Right lobe of liver (tissue), 6 donors: ENCODE results near the gene ZDHHC22. TPM values are rescaled to one million over a fixed set of nuclear protein-coding genes. Genes with fewer than 3 reads are reported as not detected.

Experiments
- ATAC-seq, 4 donors: fragments of 200-7000 bp; cut with Tn5 transposase; one replicate each; pipeline ENCODE4 v1.9.1; 2020; ENCODE audit warnings: mild to moderate bottlenecking in 4 of 4, moderate library complexity in 4 of 4
- DNase-seq, 3 donors: peaks; one replicate each; pipeline ENCODE4 v3.0.0-alpha.2; 2020
- H3K27ac ChIP-seq, 3 donors: fragments of 200-600 bp; one replicate each; pipeline ENCODE4 v1.8.0; 2022
- H3K27me3 ChIP-seq, 2 donors: fragments of 200-600 bp; one replicate each; pipeline ENCODE4 v1.8.0; 2022
- H3K36me3 ChIP-seq, 4 donors: fragments of 200-600 bp; sonication (generic) in 1 of 4; one replicate each; pipeline versions ENCODE4 v1.5.1 to v1.8.0; 2017 to 2022; ENCODE audit warnings: control low read depth in 1 of 4
- H3K4me1 ChIP-seq, 4 donors: fragments of 200-600 bp; sonication (generic) in 1 of 4; one replicate each; pipeline versions ENCODE4 v1.5.1 to v1.8.0; 2017 to 2022; ENCODE audit warnings: control low read depth in 1 of 4
- H3K4me3 ChIP-seq, 3 donors: fragments of 200-600 bp; one replicate each; pipeline ENCODE4 v1.8.0; 2022
- H3K9me3 ChIP-seq, 4 donors: fragments of 200-600 bp; sonication (generic) in 1 of 4; one replicate each; pipeline versions ENCODE4 v1.5.1 to v1.8.0; 2017 to 2022; ENCODE audit warnings: control low read depth in 1 of 4
- CTCF ChIP-seq, 4 donors: fragments of 200-600 bp in 3 of 4; fragments of 450-650 bp in 1 of 4; IDR thresholded peaks; one replicate each; pipeline versions ENCODE4 v1.5.1 to v1.8.0; 2016 to 2022; ENCODE audit warnings: antibody characterized with exemption in 4 of 4, mild to moderate bottlenecking in 2 of 4
- POLR2A ChIP-seq: fragments of 450-650 bp; IDR thresholded peaks from one replicate; pipeline ENCODE4 v1.6.1; 2017; ENCODE audit warnings: antibody characterized with exemption, mild to moderate bottlenecking
- WGBS: methylation state at CpG from one replicate; pipeline ENCODE4 v1.1.6; 2018; ENCODE audit warnings: low coverage, low lambda C conversion rate; ENCODE audit not compliant: insufficient coverage; ENCODE audit errors: missing lambda C conversion rate; 5-methylcytosine and 5-hydroxymethylcytosine counted together
- intact Hi-C, 2 donors: fragments of 100-400 bp; cut with DNase I; formaldehyde crosslinking; loops; one replicate each; pipeline versions ENCODE4 v1.11.2 to v1.14.1; 2022
- total RNA-seq, 6 experiments: library from RNA; depleted of rRNA in 2 of 6; stranded (reverse); fragments of >200 nt in 2 of 6; fragmentation: NEBNext Ultra II Directional in 3 of 6; extraction: Animal tissue kit (Norgen Biotek cat#: 25700) in 3 of 6; gene quantifications; one replicate each; pipeline versions ENCODE4 v1.1.0 to v1.2.4, GENCODE V29; 2016 to 2023
- donor health status: DM: no; HTN: yes; CAD: no.
- donor health status: DM: no; HTN: no; CAD: no.
- donor health status: DM: no; HTN: no; CAD: no.
- donor health status: DM: no; HTN: yes; CAD: no.
- donor health status: DM: no; HTN: yes; CAD: no.

ZDHHC22 gene
- total RNA-seq, 6 experiments from 2014 or later, result not detected

- H3K36me3 ChIP-seq, result peaks cover 0 to 56% (median 22%) of the 10 kb centered on the region in 4 donors
Observed at GRCh38 chr14:77113644-77114043, 27.9 kb downstream of the ZDHHC22 start.

GRCh38 chr14:77111021-77111420, 30.6 kb downstream of the ZDHHC22 start:
- ATAC-seq (peak in 1 of 4 donors; percentile 23), DNase-seq (no peak)
- 71% methylated on average over 5 of the region's 5 CpGs for WGBS
- no peaks in the 10 kb centered on the region for H3K9me3 ChIP-seq
- H3K4me1 ChIP-seq, result no peaks in the 10 kb centered on the region
- TF ChIP-seq CTCF (IDR thresholded peaks at IDR 0.05) (no peak), POLR2A (no peak)
- intact Hi-C loops, result no loop called here
- no peak overlapping the region for H3K4me3 ChIP-seq
- no peaks in the 10 kb centered on the region for H3K27me3 ChIP-seq
- H3K36me3 ChIP-seq, result peaks cover 0 to 63% (median 27%) of the 10 kb centered on the region in 4 donors
- H3K27ac ChIP-seq, result peak overlapping the region in 1 of 3 donors; percentile 14

More at GRCh38 chr14:77113644-77114043, 27.9 kb downstream of the ZDHHC22 start:
- no peak for DNase-seq
- Histone ChIP-seq H3K9me3 (no peaks in the 10 kb centered on the region), H3K4me1 (no peaks in the 10 kb centered on the region), H3K4me3 (no peak overlapping the region), H3K27me3 (no peaks in the 10 kb centered on the region), H3K27ac (no peak overlapping the region)
- 78% methylated on average over 5 of the region's 11 CpGs for WGBS
- intact Hi-C loops, result no loop called here
- TF ChIP-seq CTCF (IDR thresholded peaks at IDR 0.05) (no peak), POLR2A (no peak)
- peak in 2 of 4 donors; percentile 24 to 33 for ATAC-seq

DNA sequence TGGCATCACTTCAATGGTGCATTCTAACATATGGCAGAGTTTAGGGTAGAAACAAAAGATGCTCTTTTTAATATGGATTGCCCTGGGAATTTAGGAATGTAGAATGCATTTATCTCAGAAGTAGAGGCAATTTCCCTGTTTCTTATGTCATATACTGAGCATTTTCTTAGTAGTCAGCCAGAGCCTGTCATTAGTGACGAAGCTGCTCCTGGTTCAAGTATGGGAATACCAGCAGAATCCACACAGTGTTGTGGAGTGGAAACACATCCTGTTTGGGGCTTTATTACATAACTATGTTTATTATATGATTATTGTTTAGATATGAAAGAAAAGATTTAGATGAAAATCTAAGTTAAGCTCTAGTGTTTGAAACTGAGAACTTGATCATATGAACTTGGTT, 31.3 kb downstream of the ZDHHC22 start:
- H3K27ac ChIP-seq, result no peak overlapping the region
- no peak overlapping the region for H3K4me3 ChIP-seq
- no peaks in the 10 kb centered on the region for H3K27me3 ChIP-seq
- no peaks in the 10 kb centered on the region for H3K4me1 ChIP-seq
- 100% methylated on average over 1 of the region's 1 CpG for WGBS
- intact Hi-C loops, result no loop called here
- H3K36me3 ChIP-seq, result peaks cover 0 to 66% (median 30%) of the 10 kb centered on the region in 4 donors
- TF ChIP-seq CTCF (IDR thresholded peaks at IDR 0.05) (no peak), POLR2A (no peak)
- H3K9me3 ChIP-seq, result no peaks in the 10 kb centered on the region
- DNase-seq, result no peak
- no peak for ATAC-seq

- Histone ChIP-seq H3K27me3 (no peaks in the 10 kb centered on the region), H3K27ac (no peak overlapping the region), H3K4me3 (no peak overlapping the region), H3K4me1 (no peaks in the 10 kb centered on the region), H3K9me3 (no peaks in the 10 kb centered on the region), H3K36me3 (peaks cover 0 to 61% (median 26%) of the 10 kb centered on the region in 4 donors)
- no peak for TF ChIP-seq CTCF (IDR thresholded peaks at IDR 0.05)
- no peak for TF ChIP-seq POLR2A
- intact Hi-C loops, result no loop called here
- ATAC-seq (no peak), DNase-seq (no peak)
- 93% methylated on average over 2 of the region's 6 CpGs for WGBS
Observed at GRCh38 chr14:77109656-77110055, 31.9 kb downstream of the ZDHHC22 start.

DNA sequence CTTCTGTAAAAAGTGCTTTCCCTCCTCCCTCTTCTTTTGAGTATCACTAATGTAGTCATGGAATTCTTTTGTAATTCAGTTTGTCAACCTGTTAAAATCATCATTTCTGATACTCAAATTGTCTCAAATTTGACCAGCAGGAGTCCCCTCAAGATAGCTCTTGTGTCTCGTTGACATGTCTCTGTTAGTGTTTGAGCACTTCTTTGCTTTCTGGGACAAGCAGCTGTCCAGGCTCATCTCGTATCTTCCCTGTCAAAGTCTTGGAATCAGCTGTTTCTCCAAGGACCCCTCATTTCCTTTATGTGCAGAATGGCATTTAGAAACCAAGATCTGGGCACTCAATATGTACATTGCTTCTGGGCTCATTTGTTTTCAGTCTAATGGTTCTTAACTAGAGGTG, 32.8 kb downstream of the ZDHHC22 start:
- H3K27ac ChIP-seq, result no peak overlapping the region
- DNase-seq, result no peak
- intact Hi-C loops, result no loop called here
- no peak overlapping the region for H3K4me3 ChIP-seq
- no peaks in the 10 kb centered on the region for H3K27me3 ChIP-seq
- TF ChIP-seq CTCF (IDR thresholded peaks at IDR 0.05) (no peak), POLR2A (no peak)
- no peaks in the 10 kb centered on the region for H3K9me3 ChIP-seq
- 82% methylated on average over 2 of the region's 2 CpGs for WGBS
- peaks cover 0 to 52% (median 21%) of the 10 kb centered on the region in 4 donors for H3K36me3 ChIP-seq
- ATAC-seq, result no peak
- H3K4me1 ChIP-seq, result peaks cover 0 to 5% (median 2%) of the 10 kb centered on the region in 4 donors
